Measurements from ENCODE around the gene KRT6B. TPM values are rescaled to one million over a fixed set of nuclear protein-coding genes. Genes with fewer than 3 reads are reported as not detected.

KRT6B gene
- total RNA-seq, 1 experiment from 2014 or later, result not detected

DNA sequence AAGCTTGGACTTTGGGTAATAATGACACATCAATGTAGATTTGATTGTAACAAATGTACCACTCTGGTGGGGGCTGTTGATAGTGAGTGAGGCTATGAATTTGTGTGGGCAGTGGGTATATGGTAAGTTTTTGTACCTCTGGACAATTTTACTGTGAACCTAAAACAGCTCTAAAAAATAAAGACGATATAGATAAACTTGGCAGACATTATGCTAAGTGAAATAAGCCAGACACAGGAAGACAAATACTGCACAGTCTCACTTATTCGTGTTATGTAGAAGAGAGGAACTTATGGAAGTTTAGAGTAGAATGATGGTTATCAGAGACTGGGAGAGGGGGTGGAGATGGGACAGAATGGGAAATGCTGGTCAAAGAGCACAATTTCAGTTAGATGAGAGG, 13.0 kb upstream of the KRT6B start:
- BruUV-seq (replicated peaks), result no TSS peak
- H3K9me3 ChIP-seq, result no peaks in the 10 kb centered on the region
- H3K36me3 ChIP-seq (ENCODE audit: control insufficient read depth, insufficient read depth, low read length), result no peaks in the 10 kb centered on the region
- H3K4me1 ChIP-seq, result no peaks in the 10 kb centered on the region
- Mint-ChIP-seq H3K9me3 (ENCODE audit: unreplicated experiment) (no peaks in the 10 kb centered on the region), H3K36me3 (ENCODE audit: insufficient read depth, unreplicated experiment) (no peaks in the 10 kb centered on the region), H3K27ac (ENCODE audit: unreplicated experiment) (no peak overlapping the region), H3K4me1 (ENCODE audit: low read depth, unreplicated experiment) (no peaks in the 10 kb centered on the region), H3K4me3 (ENCODE audit: unreplicated experiment) (no peak overlapping the region), H3K27me3 (ENCODE audit: insufficient read depth, unreplicated experiment) (peaks cover 15% of the 10 kb centered on the region)
- H3K27me3 ChIP-seq (replicated peaks; ENCODE audit: control insufficient read depth, insufficient read depth, low read length), result no peaks in the 10 kb centered on the region
- TF ChIP-seq, protein P1, sequence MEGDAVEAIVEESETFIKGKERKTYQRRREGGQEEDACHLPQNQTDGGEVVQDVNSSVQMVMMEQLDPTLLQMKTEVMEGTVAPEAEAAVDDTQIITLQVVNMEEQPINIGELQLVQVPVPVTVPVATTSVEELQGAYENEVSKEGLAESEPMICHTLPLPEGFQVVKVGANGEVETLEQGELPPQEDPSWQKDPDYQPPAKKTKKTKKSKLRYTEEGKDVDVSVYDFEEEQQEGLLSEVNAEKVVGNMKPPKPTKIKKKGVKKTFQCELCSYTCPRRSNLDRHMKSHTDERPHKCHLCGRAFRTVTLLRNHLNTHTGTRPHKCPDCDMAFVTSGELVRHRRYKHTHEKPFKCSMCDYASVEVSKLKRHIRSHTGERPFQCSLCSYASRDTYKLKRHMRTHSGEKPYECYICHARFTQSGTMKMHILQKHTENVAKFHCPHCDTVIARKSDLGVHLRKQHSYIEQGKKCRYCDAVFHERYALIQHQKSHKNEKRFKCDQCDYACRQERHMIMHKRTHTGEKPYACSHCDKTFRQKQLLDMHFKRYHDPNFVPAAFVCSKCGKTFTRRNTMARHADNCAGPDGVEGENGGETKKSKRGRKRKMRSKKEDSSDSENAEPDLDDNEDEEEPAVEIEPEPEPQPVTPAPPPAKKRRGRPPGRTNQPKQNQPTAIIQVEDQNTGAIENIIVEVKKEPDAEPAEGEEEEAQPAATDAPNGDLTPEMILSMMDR (IDR thresholded peaks at IDR 0.05; ENCODE audit: insufficient read depth in 1 of 2, low read depth in 1 of 2, low read length in 1 of 2, severe bottlenecking in 1 of 2, unreplicated experiment in 1 of 2), result no peak
- ChIA-PET CTCF (interaction anchor here (0.5 to 1.6 kb wide), 2 partner anchors 69 to 795 kb away, joined by 3 read pairs; no protein-coding TSS in a partner anchor), POLR2A (no interaction called here)
- intact Hi-C loops (cut with micrococcal nuclease; ENCODE audit: unreplicated experiment), result loop anchor here (5.0 kb wide), 1 partner anchor 68 kb away; no protein-coding TSS in a partner anchor
- DNase-seq, result no peak
- H3K4me3 ChIP-seq (ENCODE audit: low read depth, low read length), result no peak overlapping the region

DNA sequence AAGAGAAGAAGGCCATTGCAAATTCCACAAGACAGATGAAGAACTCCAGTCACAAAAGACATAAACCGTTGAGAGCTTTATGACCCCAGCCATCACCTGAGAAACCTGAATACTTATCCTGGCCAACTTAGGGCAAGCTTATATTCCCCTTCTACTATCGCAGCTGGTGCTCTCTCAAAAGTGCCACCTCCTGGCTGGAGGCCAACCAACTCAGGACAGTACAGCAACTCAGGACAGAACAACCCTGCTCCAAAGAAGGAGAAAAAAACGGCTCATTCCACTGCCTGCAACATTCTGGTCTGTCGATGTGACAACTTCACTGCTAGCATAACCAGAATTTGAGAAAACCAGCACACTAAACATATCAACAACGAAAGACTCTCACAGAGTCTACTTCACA, 9.7 kb upstream of the KRT6B start:
- Mint-ChIP-seq H3K27me3 (ENCODE audit: insufficient read depth, unreplicated experiment) (peaks cover 12% of the 10 kb centered on the region), H3K27ac (ENCODE audit: unreplicated experiment) (no peak overlapping the region), H3K4me3 (ENCODE audit: unreplicated experiment) (no peak overlapping the region), H3K9me3 (ENCODE audit: unreplicated experiment) (no peaks in the 10 kb centered on the region), H3K4me1 (ENCODE audit: low read depth, unreplicated experiment) (no peaks in the 10 kb centered on the region), H3K36me3 (ENCODE audit: insufficient read depth, unreplicated experiment) (no peaks in the 10 kb centered on the region)
- peak in 1 of 2 experiments; percentile 33 for DNase-seq
- intact Hi-C loops (cut with micrococcal nuclease; ENCODE audit: unreplicated experiment), result loop anchor here (5.0 kb wide), 1 partner anchor 64 kb away; no protein-coding TSS in a partner anchor
- ChIA-PET POLR2A (no interaction called here), CTCF (interaction anchor here (0.6 to 1.1 kb wide), 7 partner anchors 19 to 343 kb away, joined by 3 to 15 read pairs (median 6); no protein-coding TSS in a partner anchor)
- H3K4me3 ChIP-seq (ENCODE audit: low read depth, low read length), result no peak overlapping the region
- H3K36me3 ChIP-seq (ENCODE audit: control insufficient read depth, insufficient read depth, low read length), result no peaks in the 10 kb centered on the region
- H3K27me3 ChIP-seq (replicated peaks; ENCODE audit: control insufficient read depth, insufficient read depth, low read length), result no peaks in the 10 kb centered on the region
- H3K4me1 ChIP-seq, result no peaks in the 10 kb centered on the region
- TF ChIP-seq, protein P1 (IDR thresholded peaks at IDR 0.05; ENCODE audit: insufficient read depth in 1 of 2, low read depth in 1 of 2, low read length in 1 of 2, severe bottlenecking in 1 of 2, unreplicated experiment in 1 of 2), result peak in 1 of 2 experiments; percentile 32
- no TSS peak for BruUV-seq (replicated peaks)
- no peaks in the 10 kb centered on the region for H3K9me3 ChIP-seq

DNA sequence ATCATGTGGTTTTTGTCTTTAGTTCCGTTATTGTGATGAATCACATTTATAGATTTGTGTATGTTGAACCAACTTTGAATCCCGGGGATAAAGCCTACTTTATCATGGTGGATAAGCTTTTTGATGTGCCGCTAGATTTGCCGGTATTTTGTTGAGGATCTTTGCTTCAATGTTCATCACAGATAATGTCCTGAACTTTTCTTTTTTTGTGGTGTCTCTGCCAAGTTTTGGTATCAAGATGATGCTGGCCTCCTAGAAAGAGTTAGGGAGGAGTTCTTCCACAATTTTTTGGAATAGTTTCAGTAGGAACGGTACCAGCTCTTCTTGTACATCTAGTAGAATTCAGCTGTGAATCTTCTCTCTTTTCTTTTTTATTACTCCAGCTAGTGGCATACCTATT, 6.9 kb upstream of the KRT6B start:
- intact Hi-C loops (cut with micrococcal nuclease; ENCODE audit: unreplicated experiment), result no loop called here
- DNase-seq, result no peak
- Histone ChIP-seq H3K4me3 (ENCODE audit: low read depth, low read length) (no peak overlapping the region), H3K27me3 (replicated peaks; ENCODE audit: control insufficient read depth, insufficient read depth, low read length) (no peaks in the 10 kb centered on the region), H3K4me1 (no peaks in the 10 kb centered on the region), H3K9me3 (no peaks in the 10 kb centered on the region), H3K36me3 (ENCODE audit: control insufficient read depth, insufficient read depth, low read length) (no peaks in the 10 kb centered on the region)
- Mint-ChIP-seq H3K4me1 (ENCODE audit: low read depth, unreplicated experiment) (no peaks in the 10 kb centered on the region), H3K36me3 (ENCODE audit: insufficient read depth, unreplicated experiment) (no peaks in the 10 kb centered on the region), H3K9me3 (ENCODE audit: unreplicated experiment) (no peaks in the 10 kb centered on the region), H3K27me3 (ENCODE audit: insufficient read depth, unreplicated experiment) (peaks cover 10% of the 10 kb centered on the region), H3K4me3 (ENCODE audit: unreplicated experiment) (no peak overlapping the region), H3K27ac (ENCODE audit: unreplicated experiment) (no peak overlapping the region)
- POLR2A ChIA-PET, result no interaction called here
- BruUV-seq (replicated peaks), result no TSS peak
- CTCF ChIA-PET, result no interaction called here
- TF ChIP-seq, protein P1 (IDR thresholded peaks at IDR 0.05; ENCODE audit: insufficient read depth in 1 of 2, low read depth in 1 of 2, low read length in 1 of 2, severe bottlenecking in 1 of 2, unreplicated experiment in 1 of 2), result no peak

Measured in Caco-2 (cell line).